GM10248 (cell line): ENCODE measurements around the gene CAB39.
"Not testable (repeated sequence)": the region's sequence is repeated elsewhere in the genome, so short reads cannot be mapped to it uniquely, and the experiment has no call there.

Source experiments
- CTCF ChIA-PET: fragments of 300-600 bp; sonication (Branson Sonifier 250); formaldehyde crosslinking; extraction: SDS; loops from one replicate; lab custom pipeline; 2021; ENCODE audit warnings: antibody characterized with exemption; lab: Yijun Ruan, JAX
- POLR2A ChIA-PET: fragments of 350-650 bp; sonication (Branson Sonifier 250); formaldehyde crosslinking; extraction: SDS; loops from one replicate; lab custom pipeline; 2020; ENCODE audit warnings: antibody characterized with exemption; lab: Yijun Ruan, JAX
- DNase-seq: peaks from one replicate; pipeline ENCODE4 v3.0.0; 2012; ENCODE audit errors: extremely low spot score
- TF ChIP-seq, protein P1 (sequence below): IDR thresholded peaks from 2 replicates; pipeline ENCODE4 v1.5.1; 2012; ENCODE audit warnings: mild to moderate bottlenecking, low read depth; ENCODE audit errors: extremely low read depth, missing control alignments, control extremely low read depth

CAB39 gene

DNA sequence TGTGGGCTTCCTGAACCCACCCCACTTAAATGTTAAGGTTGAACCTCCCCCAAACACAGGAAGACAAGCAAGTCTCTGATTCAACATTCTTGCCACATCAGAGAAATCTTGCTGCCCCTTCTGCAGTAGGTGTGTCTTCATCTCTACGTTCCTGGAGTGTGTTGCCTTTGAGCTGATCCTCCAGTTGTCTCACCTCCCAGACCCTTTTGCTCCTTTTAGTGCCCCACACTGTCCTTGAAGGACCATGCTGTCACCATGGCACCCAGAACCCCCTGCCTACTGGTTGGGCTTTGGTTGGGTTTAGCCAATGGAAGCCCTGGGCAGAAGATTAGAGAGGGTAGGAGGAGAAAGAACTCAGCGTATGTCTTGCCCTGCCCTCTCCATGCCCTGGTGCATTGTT lies 10.7 kb downstream of the CAB39 start:
- TF ChIP-seq, protein P1, sequence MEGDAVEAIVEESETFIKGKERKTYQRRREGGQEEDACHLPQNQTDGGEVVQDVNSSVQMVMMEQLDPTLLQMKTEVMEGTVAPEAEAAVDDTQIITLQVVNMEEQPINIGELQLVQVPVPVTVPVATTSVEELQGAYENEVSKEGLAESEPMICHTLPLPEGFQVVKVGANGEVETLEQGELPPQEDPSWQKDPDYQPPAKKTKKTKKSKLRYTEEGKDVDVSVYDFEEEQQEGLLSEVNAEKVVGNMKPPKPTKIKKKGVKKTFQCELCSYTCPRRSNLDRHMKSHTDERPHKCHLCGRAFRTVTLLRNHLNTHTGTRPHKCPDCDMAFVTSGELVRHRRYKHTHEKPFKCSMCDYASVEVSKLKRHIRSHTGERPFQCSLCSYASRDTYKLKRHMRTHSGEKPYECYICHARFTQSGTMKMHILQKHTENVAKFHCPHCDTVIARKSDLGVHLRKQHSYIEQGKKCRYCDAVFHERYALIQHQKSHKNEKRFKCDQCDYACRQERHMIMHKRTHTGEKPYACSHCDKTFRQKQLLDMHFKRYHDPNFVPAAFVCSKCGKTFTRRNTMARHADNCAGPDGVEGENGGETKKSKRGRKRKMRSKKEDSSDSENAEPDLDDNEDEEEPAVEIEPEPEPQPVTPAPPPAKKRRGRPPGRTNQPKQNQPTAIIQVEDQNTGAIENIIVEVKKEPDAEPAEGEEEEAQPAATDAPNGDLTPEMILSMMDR = no peak
- ChIA-PET CTCF (interaction anchor here (1.2 to 4.0 kb wide), 3 partner anchors 10 to 14 kb away, joined by 3 to 14 read pairs (median 13); no protein-coding TSS in a partner anchor), POLR2A (no interaction called here)
- no peak for DNase-seq

DNA sequence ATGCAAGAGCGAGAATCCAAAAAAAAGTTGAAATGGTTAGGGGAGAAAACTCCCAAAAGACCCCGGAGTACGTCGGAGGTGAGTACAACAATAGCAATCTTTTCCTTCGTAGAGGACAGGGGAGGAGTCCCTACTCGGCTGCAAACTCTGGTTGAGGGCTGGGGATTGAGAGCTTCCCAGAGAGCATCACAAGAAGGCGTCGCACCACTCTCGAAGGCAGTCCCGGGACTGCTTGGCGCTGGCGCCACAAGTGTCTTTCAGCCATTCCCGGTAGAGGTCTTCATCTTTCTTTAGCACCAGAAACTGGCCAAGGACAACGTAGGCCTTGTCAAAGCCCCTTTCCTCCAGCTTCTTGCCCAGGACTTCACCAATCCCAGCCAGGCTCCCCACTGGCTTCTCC lies 12.3 kb downstream of the CAB39 start:
- CTCF ChIA-PET = interaction anchor here (2.8 to 4.0 kb wide), 2 partner anchors 11 to 12 kb away, joined by 13 to 14 read pairs; no protein-coding TSS in a partner anchor
- POLR2A ChIA-PET, DNase-seq: not testable (repeated sequence)

DNA sequence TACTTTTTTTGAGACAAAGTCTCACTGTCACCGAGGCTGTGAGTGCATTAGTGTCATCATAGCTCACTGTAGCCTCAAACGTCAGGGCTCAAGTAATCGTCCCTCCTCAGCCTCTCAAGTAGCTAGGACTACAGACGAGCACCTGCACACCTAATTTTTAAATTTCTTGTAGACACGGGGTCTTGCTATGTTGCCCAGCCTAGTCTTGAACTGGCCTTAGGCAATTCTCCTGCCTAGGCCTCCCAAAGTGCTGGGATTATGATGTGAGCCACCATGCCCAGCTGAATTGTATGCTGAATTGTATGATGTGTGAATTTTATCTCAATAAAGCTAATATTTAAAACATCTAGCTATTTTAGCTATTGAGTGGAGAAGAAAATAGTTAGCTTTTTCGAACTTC lies 18.9 kb downstream of the CAB39 start:
- DNase-seq = no peak
- TF ChIP-seq, protein P1 = no peak
- ChIA-PET POLR2A (no interaction called here), CTCF (interaction anchor here (1.0 to 2.1 kb wide), 7 partner anchors 9 to 67 kb away, joined by 3 to 9 read pairs (median 4); no protein-coding TSS in a partner anchor)

DNA sequence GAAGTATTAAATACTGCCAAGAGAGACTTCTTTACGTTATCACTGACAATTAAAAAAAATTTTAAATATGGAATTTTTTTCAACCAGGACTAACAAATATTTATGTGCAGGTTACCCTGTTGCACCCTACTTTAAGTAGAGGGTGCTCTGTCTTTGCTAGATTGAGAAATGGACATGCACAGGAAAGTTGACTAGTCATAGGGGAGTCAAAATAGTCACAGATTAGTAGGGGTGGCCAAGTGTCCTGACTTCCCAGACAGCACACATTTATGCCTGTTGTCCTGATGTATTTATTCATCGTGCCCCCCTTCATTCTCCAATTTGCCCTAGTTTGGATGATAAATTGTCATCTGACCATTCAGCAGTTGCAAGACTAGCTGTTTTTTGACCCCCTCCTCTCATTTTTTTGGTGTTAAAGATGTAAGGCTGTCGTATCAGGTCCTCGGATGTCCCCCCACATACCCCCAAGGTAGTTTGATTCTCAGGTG lies 20.3 kb downstream of the CAB39 start:
- DNase-seq = no peak
- ChIA-PET POLR2A (no interaction called here), CTCF (interaction anchor here (0.8 to 1.5 kb wide), 4 partner anchors 15 to 29 kb away, joined by 3 to 4 read pairs (median 3); no protein-coding TSS in a partner anchor)
- TF ChIP-seq, protein P1 = no peak

DNA sequence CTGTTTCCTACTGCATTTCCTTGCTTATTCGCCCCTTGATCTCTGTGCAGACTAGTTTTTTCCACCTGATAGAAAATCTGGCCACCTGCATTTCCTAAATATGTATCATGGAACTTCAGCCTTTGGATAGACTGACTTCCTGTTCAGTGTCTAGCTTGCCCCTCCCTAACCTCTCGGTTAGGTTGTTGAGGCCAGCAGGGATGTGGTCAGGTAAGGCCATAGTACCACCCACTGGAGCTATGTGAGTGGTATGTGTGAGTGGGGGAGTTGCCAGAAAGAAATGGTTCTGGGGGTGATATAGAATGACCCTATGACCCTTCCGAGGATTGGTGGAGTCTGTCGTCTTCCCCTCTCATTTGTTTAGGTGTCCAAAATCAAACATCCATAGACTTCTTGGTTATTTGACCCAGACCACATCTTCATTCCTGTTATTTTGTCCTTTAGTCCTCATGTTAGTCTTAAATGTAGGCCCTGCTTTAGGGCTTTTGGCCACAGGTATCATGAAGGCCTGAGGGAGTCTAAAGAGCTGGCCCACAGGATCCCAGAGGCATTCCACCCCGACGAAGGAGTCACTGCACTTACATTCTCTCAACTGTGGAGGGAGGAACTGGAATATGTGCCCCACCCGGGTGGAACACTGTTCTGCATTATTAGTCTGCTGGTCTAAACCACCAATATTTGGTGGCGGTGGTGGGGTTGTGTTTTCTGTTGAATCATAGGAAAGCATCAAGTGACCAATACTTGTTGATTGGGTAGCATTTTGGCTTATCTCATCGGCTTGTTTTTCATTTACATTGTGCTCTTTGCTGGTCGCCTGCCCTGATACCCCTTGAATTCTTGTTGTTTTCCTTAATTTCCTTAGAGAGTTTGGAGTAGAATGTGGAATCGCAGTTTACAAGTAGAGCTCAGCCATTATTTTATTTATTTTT lies 21.9 kb downstream of the CAB39 start:
- CTCF ChIA-PET = interaction anchor here (1.0 to 1.5 kb wide), 3 partner anchors 9 to 28 kb away, joined by 3 to 4 read pairs (median 4); no protein-coding TSS in a partner anchor
- TF ChIP-seq, protein P1 = no peak
- POLR2A ChIA-PET = no interaction called here
- no peak for DNase-seq

DNA sequence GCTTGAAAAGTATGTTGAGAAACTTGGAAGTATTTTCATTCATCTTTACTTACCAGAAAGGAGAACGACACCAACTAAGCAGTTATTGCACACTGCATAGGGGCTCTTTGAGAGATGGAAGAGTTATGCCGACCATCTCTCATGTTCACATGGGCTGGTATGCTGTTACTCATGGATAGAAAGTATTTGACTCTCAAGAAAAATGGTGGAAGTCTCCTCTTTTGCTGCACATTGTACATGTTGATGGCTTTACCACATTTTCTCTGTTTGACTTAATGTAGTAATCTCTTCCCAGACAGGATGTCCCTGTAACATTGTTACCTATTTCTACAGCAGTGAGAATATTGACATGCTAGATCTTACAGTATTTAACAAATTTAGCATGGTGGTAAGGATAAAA lies 23.2 kb downstream of the CAB39 start:
- DNase-seq = no peak
- ChIA-PET CTCF (interaction anchor here (1.2 to 3.5 kb wide), 6 partner anchors 10 to 63 kb away, joined by 3 to 13 read pairs (median 4); no protein-coding TSS in a partner anchor), POLR2A (no interaction called here)
- TF ChIP-seq, protein P1 = no peak
